Activated CD4-positive, alpha-beta T cell treated with anti-CD3 and anti-CD28 coated beads, Interleukin-10, Interleukin-2, amounts not matched to agents 100 ng/mL and 50 ng/mL, durations not matched to agents 16 hours and 8 hours (primary cell): Measurements from ENCODE around the gene JAKMIP1.
"Not testable (repeated sequence)": the region's sequence is repeated elsewhere in the genome, so short reads cannot be mapped to it uniquely, and the experiment has no call there.

Experiments used
- DNase-seq: peaks from one replicate; pipeline ENCODE4 v3.0.0-alpha.2; 2020

JAKMIP1 gene

DNA sequence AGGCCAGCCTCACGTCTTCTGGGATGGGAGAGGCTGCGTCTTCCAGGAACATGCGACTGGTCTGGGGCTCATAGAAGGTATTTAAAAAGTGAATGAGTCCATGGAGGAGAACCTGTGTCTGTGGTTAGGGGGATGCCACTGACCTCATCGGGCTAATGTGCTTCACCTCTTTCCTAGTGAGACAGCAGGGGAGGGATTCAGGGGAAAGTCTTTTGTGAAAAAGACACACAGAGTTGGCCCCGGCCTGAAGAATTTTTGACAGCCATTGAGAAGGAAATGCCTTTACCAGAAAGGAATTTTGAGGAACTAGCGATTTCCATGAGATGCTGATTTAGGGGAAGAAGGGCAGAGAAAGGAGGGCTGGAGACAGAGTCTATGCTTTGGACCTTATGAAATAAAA is 171.1 kb downstream of the JAKMIP1 start:
- no peak for DNase-seq

DNA sequence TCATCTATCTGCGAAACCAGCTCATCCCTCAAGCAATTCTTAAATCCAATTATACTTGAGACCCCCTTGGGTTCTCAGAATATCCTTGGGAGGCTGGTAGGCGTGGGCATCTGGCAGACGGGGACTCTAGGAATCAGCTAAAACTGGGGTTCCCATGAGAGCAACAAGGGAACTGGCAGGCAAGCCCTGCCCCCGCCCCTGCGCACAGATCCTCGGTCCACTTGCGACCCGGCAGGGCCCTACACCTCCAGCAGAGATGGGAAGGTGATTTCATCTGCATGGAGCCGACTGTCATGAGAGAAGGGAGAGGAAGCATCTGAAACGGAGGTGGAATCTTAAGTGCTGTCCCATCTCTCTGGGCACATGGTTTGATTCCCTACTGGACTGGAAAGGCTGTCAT is 172.2 kb downstream of the JAKMIP1 start:
- no peak for DNase-seq

- DNase-seq: no peak
These were observed 173.0 kb downstream of the JAKMIP1 start for GRCh38 chr4:6027392-6027791.

- DNase-seq: no peak
These were observed 175.9 kb downstream of the JAKMIP1 start for GRCh38 chr4:6024313-6024960.

- no peak for DNase-seq
These were observed 176.6 kb downstream of the JAKMIP1 start for GRCh38 chr4:6023731-6024130.

DNA sequence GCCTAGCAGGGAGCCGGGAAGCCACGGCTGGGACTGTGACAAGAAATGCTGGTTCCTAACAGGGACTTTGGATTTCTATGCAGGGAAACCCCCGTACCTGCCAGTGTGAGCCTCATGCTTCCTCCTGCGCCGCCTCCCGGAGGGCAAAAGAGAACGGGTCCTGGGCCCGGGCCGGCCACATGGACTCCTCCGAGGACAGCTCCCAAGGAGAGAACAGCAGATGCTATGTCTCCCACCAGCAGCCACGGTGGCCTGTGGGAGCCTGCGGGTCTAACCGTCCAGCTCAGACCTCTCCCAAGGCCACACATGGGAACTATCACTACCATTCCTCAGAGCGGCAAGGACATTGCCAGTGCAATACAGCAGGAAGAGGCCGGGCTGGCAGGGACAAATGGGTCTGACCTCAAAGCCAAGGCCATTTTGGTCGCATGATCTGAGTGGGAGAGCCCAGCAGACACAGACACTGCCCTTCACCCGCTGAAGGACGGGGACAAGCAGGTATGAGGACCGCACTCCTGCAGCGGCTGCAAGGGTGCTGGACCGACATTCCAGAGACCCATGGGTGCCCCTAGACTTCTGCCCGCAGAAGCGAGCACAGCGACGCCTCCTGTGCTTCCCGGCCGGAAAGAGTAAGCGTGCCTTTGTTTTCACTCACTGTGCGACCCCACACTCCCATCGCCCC is 177.6 kb downstream of the JAKMIP1 start:
- no peak for DNase-seq

DNA sequence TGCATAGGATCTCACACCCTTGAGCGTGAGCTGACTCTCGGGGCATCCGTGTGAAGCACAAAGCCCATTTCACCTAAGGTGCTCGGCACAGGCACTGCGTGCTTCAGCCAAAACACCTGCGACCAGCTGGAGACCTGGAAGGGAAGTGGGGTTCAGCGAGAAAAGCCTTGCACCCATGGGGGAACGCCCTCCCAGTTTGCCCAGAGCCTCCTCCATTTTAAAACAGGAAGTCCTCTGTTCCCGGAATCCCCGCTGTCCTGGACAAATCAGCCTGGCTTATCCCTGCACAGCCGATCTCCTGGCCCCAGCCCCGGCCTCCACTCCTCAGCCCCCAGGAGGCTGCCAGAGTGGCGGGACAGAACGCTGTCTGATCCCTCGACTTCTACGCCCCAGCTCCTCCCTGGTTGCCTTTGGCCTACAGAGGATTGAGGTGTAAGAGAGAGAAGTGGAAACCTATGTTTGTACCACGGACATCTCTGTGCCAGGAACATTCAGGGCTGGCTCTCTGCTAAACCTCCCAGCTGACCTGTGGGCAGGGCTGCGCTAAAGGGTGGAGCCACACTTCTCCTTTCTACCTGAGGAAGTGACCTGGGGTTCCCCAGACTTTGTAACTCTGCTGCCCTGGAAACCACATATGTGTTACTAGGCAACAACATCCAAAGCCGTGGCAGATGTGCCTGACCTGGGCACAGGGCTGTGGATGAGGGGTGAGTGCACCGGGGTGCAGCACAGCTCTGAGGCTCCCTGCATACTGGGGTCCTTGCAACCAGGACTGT is 178.3 kb downstream of the JAKMIP1 start:
- DNase-seq: no peak

- no peak for DNase-seq
These were observed 179.7 kb downstream of the JAKMIP1 start for GRCh38 chr4:6020613-6021012.

- DNase-seq: peak; percentile 60
These were observed 180.8 kb downstream of the JAKMIP1 start for GRCh38 chr4:6019316-6020263.

DNA sequence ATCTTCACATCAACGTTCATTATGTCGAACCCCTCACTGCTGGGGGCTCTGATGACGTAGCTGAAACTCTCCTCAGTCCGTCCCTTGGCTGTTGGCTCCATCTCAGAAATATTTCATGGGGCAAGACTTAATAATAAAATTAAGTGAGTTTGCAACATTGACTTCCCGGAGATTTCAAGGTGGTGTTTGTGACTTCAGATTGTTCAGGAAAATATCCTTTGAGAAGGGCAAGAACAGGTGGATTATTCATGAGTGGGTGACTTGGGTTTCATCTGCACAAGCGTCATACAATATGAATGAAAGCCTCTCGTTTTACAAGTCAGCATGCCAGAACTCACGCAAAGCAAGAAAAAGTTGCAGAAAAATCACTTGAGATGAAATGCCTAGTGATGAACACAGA is 182.0 kb downstream of the JAKMIP1 start, which contains the start of gene C4orf50:
Gene C4orf50, minus strand, starts transcription at position 101 of the 400 bp plus-strand sequence.
- no peak for DNase-seq

GRCh38 chr4:6017800-6018199 is 182.5 kb downstream of the JAKMIP1 start:
- no peak for DNase-seq

DNA sequence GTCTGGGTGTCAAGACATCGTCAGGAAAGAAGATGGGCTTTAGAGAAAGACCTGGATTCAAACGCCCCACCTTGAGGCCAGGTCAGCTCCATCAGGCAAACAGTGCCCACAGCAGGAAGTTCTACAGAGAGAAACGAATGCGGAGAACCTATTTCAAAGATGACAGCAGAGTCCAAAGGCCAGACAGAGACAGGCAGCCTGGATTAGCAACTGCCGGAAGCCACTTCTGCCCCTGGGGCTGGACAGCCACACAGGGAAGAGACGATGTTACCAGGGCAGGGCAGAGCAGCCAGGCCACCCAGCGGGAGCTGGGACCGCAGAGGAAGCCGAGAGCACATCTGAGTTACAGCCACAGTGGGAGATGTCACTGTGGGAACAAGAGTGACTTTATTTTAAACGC is 183.3 kb downstream of the JAKMIP1 start:
- no peak for DNase-seq

DNA sequence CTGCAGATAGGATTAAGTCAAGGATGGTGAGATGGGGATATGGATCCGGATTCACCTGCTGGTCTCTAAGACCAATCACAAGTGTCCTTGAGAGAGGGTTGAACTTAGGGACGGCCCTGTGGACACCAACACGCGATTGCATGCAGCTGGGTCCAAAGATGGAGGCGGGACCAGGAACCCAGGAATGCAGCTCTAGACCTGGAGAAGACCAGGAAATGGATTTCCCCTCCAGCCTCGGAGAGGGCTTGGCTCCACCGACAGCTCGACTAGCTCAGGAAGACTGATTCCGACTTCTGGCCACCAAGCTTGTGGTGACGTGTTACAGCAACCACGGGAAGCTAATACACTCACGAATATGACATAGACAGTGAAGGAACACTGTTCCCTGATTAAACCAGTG is 186.8 kb downstream of the JAKMIP1 start:
- DNase-seq: no peak

DNA sequence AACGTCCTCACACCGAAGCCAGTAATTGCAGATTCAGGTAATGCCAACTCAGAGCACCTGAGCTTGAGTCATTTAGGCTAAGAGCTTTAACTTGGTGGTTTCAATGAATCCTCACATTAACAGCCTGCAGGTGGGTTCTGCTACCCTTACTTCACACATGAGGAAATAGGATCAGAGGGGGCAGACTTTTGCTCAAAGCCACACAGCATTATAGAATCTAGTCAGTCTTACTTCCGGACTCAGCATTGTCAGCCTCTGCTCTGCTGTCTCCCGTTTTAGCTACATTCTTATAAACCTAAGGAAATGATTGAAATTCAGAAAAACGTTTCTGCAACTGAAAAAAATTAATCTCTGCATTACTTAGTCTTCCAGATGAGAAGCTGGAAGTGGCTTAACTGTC is 188.1 kb downstream of the JAKMIP1 start:
- no peak for DNase-seq

DNA sequence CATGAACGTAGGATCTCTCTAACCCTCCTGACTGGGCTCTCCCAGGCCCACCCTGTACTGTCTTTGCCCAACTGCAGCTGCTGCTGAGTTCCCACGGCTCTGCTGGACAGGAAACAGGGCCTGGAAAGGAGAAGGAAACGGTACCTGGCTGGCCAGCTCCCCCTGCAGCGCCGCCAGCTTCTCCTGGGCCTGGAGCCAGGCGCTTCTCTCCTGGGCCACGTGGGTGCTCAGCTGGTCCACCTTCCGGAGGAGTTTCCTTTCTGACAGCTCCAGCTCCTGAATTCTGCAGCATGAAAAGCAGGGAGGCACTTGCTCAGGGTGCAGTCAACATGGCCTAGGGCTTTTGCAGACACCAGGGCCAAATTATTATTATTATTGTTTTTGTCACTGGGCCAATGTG is 188.7 kb downstream of the JAKMIP1 start:
- no peak for DNase-seq

GRCh38 chr4:6011271-6011671 is 189.1 kb downstream of the JAKMIP1 start:
- no peak for DNase-seq

DNA sequence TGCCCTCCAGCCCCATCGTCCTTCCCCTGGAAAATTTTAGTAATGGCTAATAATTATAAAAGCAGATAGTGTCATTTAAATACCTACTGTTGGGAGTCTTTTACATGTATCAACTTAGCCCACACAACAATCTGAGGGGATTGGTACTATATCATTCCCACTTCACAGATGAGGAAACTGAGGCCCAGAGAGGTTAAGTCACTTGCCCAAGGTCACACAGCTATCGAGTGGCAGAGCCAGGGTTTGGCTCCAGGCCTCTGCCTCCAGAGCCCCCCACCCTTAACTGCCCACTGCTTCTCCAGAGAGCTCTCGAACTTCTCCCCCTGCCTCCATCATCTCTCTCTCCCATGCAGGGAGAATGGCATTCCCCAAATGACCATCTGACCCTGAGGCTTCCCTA is 189.6 kb downstream of the JAKMIP1 start:
- no peak for DNase-seq

DNA sequence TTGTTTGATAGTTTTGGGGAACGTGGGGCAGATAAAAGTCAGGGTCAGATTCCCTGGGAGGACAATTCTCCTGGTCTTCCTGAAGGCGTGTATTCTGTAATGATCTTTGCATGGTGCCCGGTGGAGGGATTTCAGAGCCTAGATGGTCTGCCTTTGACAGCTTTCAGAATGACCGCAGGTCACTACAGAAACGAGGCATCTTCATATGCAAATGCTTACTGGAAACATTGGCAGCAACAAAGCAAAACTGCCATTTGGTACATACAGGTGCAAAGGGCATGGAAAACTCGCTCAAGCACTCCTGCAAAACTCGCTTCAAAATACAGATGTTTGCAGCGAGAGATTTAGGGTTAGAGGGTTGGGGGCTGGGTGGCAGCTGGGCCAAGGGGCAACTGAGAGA is 190.9 kb downstream of the JAKMIP1 start:
- DNase-seq: no peak

DNA sequence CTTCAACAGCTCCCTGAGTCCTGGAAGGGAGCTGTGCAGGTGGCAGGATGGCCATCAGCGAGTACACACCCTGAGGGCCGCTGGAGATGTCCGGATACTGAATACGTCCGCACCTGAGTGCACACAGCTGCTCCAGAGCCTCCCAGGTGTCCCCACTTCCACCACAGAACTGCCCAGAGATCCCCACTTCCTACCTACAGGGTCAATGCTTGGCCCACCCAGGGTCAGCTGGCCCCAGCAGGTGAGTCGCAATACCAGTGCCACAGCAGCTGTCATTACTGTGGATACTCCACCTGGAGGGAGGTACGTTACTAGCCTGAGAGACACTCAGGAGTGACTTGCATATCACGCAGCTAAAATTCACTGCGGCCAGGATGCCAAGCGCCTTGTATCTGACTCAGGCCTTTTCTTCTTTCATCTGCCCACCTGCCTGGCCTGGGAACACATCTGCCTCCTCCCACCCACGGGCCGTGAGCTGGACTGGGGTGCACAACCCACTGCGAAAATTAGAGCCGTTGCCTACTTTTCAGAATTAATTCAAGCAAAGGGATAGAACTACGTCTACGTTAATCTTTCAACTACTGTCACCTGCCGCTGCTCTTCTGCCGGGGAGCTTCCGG is 191.5 kb downstream of the JAKMIP1 start:
- no peak for DNase-seq

DNA sequence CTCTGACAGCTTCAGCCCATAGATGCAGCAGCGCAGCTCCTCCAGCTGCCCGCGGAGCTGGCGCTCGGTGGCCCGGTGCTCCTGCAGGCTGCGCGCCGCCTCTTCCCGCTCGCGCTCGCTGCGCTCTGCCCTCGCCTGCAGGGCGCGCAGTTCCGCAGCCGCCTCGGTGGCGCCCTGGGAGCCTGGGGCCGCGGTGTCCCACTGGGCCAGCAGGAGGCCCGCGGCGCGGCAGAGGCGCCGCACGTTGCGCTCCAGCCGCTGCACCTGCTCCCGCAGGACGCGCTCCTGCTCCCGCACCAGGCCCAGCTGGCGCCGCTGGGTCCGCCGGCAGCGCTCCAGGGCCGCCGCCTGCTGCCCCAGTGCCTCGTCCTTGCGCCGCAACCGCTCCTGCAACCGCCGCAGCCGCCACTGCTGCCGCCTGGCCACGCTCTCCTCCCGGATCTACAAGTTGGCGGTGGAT is 192.2 kb downstream of the JAKMIP1 start:
- DNase-seq: peak; percentile 25

DNA sequence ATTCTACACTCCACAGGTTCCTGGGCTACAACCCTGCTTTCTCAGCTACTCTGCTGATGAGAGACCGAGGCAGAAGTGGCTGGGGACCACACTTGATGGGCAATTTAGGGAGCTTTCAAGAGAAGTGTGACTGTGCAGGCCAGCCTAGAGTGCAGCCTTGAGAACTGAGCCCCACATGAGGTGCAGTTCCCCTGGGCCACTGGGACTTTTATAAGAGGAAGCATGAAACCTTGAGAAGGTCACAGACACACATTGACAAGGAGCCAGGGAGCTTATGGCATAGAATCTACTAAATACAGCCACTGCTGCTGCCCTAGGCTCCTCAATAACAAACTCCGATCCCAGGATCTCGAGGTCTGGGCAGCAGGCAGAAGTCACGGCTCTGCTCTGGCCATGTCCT is 195.2 kb downstream of the JAKMIP1 start:
- DNase-seq: no peak

DNA sequence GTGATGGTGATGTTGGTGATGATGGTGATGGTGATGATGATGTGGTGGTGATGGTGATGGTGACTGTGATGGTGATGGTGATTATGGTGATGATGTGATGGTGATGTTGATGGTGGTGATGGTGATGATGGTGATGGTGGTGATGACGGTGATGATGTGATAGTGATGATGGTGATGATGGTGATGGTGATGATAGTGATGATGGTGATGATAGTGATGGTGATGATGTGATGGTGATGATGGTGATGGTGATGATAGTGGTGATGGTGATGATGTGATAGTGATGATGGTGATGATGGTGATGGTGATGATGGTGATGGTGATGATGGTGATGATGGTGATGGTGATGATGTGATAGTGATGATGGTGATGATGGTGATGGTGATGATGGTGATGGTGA is 196.9 kb downstream of the JAKMIP1 start:
- not testable (repeated sequence) for DNase-seq
